Measurements from ENCODE around the gene ALOX5AP.
A peak's percentile ranks its signal among the peaks of the same experiment; 100 is the strongest.

- TF ChIP-seq CTCF (IDR thresholded peaks at IDR 0.05; ENCODE audit: insufficient read depth, low read length) = no peak
- peak; percentile 75 for TF ChIP-seq POLR2AphosphoS5 (IDR thresholded peaks at IDR 0.05; ENCODE audit: low read depth)
- TF ChIP-seq REST (IDR thresholded peaks at IDR 0.05; ENCODE audit: insufficient replicate concordance, low read depth) = no peak
- TF ChIP-seq SPI1 (IDR thresholded peaks at IDR 0.05; ENCODE audit: borderline replicate concordance, low read depth) = no peak
Observed at GRCh38 chr13:30739761-30740642, 4.7 kb downstream of the ALOX5AP start.
